Astrocyte of the spinal cord (primary cell): ENCODE results near the gene AMBP.
A peak's percentile ranks its signal among the peaks of the same experiment; 100 is the strongest.

ENCODE experiments used
- DNase-seq: peaks from one replicate; pipeline ENCODE4 v3.0.0; 2011; ENCODE audit warnings: low read depth, low spot score
- H3K4me3 ChIP-seq: 2 replicates; pipeline ENCODE4 v1.5.1; 2011; ENCODE audit warnings: low read depth, mild to moderate bottlenecking, low read length, moderate library complexity
- in situ Hi-C: cut with HindIII; loops from 2 replicates; pipeline ENCODE4 v1.10.0; 2017; ENCODE audit warnings: low sequenced_read_pairs
- TF ChIP-seq, protein P1 (sequence below): IDR thresholded peaks from 2 replicates; pipeline ENCODE4 v1.5.1; 2012; ENCODE audit warnings: low read depth, mild to moderate bottlenecking, low read length, inconsistent platforms

AMBP gene

DNA sequence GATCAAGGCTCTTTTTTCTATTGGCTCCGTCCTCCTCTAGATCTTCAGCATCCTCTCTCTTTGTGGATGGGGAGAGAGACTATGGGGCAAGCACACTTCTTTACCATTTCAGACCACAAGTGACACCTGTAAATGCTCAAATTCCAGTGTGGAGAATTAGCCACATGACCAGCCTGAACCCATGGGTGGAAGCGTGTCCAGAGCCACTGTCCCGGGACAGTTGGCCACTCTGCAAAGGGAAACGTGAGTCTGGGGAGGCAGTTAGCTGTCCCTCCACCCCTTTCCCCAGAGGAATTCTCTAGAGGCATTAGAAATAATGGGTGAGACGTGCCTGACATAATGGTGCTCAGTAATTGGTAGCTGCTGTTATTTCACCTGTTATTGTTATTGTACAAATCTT is 40.9 kb downstream of the AMBP start:
- no peak overlapping the region for H3K4me3 ChIP-seq
- DNase-seq = no peak
- TF ChIP-seq, protein P1, sequence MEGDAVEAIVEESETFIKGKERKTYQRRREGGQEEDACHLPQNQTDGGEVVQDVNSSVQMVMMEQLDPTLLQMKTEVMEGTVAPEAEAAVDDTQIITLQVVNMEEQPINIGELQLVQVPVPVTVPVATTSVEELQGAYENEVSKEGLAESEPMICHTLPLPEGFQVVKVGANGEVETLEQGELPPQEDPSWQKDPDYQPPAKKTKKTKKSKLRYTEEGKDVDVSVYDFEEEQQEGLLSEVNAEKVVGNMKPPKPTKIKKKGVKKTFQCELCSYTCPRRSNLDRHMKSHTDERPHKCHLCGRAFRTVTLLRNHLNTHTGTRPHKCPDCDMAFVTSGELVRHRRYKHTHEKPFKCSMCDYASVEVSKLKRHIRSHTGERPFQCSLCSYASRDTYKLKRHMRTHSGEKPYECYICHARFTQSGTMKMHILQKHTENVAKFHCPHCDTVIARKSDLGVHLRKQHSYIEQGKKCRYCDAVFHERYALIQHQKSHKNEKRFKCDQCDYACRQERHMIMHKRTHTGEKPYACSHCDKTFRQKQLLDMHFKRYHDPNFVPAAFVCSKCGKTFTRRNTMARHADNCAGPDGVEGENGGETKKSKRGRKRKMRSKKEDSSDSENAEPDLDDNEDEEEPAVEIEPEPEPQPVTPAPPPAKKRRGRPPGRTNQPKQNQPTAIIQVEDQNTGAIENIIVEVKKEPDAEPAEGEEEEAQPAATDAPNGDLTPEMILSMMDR = no peak
- in situ Hi-C loops = no loop called here

DNA sequence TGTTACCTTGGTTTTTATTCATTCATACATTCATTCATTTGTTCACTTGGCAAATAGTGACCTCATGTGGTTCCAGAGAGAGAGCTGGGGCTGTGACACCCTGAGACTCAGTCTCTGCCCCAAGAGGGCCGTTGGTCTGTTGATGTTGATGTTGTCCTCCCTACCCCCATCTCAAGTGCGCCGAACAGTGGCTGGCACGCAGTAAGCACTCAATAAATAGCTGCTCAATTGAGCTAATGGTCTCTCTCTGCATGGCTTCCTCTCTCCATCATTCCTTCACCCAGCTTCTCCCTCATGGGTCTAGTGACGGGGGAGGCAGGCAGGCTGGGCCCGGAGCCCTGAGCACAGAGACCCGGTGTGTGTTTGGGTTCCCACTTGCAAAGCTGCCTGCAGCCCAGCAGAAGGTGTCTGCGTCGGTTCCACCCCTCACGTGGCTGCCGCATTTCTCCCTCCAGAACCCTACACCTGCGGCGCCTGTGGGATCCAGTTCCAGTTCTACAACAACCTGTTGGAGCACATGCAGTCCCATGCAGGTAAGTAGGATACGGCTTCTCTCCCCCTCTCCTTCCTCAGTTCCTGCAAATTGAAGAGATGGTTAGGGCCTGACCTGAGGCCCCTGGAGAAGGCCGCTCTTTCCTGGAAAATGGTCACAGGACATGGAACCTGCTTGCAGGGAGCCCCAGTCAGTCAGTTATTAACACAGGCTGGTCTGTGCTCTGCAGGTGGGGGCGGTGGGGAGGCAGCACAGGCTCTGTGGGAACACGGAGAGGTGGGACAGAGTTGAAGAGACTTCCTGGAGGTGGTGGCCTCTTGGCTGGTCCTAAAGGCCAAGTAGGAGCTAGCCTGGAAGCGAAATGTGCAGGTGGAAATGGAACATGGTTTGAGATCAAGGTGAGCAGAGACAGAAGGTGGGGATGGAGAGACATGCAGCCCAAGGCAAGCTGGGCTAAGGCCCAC is 42.0 kb downstream of the AMBP start:
- H3K4me3 ChIP-seq = no peak overlapping the region
- DNase-seq = no peak
- in situ Hi-C loops = no loop called here
- TF ChIP-seq, protein P1 = no peak

DNA sequence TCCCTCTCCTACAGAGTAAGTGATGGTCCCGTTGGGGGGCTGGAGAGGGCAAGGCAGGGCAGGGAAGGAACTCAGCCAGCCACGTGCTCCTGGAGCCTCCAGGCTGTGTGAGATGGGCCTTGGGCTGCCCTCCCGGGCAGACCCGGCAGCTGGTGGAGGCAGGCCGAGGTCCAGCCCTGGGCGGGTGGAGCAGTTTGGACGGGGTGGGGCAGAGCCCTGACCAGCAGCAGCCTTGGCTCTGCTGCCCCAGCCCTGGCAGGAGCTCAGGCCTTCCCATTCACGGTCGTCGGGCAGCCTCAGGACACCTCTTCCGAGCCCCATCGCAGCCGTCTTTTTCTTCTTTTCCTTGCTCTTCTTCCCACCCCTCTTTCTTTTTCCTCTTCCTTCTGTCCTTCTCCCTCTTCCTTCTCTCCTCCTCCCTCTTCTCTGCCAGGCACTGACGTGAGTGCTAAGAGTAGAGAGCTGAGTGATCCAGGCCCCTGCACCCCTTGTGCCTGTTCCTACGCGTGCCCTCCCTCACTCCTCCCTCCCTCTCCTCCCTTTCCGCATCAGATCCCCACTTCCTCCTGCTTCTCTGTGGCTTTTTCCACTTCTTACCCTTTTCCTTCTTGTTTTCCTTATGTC is 42.8 kb downstream of the AMBP start:
- TF ChIP-seq, protein P1 = no peak
- H3K4me3 ChIP-seq = no peak overlapping the region
- DNase-seq = no peak
- in situ Hi-C loops = no loop called here

- no peak overlapping the region for H3K4me3 ChIP-seq
- TF ChIP-seq, protein P1 = no peak
- no peak for DNase-seq
- in situ Hi-C loops = no loop called here
Measured at GRCh38 chr9:114034661-114035062, 43.4 kb downstream of the AMBP start.

DNA sequence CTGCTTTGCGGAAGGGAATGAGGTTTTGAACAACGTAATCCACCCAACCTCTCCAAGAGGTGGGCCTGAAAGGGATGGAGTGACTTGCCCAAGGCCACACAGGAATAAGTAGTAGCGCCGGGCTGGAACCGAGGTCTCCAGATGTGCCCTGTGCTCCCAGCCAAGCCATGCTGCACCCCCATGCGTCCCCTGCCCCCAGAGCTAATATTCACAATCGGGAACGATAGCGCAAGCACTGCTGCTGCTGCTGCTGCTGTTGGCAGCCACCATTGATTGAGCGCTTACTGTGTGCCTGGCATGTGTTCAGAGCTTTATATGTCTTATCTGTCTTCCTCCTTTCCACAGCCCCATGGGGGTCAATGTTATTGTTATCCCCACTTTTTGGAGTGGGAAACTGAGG is 43.9 kb downstream of the AMBP start:
- H3K4me3 ChIP-seq = no peak overlapping the region
- in situ Hi-C loops = no loop called here
- TF ChIP-seq, protein P1 = no peak
- DNase-seq = no peak

DNA sequence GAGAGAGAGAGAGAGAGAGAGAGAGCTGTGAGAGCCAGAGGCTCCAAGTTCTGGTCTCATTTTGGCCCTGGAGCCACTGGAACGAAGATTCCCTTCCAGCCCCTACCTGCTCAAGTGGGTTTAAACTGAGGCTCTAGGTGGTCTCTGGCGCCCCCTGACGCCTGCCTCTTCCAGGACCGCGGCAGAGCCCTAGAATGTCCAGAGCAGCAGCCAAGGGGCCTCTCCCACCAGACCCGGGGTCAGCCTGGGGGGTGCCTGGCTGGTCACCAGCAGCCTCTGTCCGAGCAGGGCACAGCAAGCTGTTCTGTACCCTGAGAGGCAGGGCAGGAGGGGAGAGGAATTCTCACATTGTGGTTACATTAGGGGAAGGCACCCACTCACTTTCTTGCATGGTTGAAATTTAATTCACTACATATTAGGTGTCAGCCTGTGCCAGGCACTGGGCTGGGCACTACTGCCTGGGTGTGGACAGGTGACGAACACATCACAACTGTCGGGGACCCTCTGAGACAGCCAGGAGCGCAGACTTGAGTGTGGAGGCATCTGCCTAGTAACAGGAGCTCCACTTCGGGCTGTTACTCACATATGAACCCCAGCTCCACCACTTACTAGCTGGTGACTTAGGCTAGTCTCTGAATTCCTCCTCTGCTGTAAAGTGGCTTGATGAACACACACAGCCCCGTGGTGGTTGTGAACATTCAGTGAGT is 44.5 kb downstream of the AMBP start:
- H3K4me3 ChIP-seq = no peak overlapping the region
- peak; percentile 19 for DNase-seq
- TF ChIP-seq, protein P1 = peak; percentile 66
- in situ Hi-C loops = no loop called here
